Measurements from ENCODE around the gene B3GLCT. TPM values are rescaled to one million over a fixed set of nuclear protein-coding genes. Genes with fewer than 3 reads are reported as not detected.

B3GLCT gene
- total and polyA plus RNA-seq, 2 of the 13 experiments (the other 11 are each of a cell fraction or from before 2014, with no cell fraction given), result 2.0 to 7.1 TPM

DNA sequence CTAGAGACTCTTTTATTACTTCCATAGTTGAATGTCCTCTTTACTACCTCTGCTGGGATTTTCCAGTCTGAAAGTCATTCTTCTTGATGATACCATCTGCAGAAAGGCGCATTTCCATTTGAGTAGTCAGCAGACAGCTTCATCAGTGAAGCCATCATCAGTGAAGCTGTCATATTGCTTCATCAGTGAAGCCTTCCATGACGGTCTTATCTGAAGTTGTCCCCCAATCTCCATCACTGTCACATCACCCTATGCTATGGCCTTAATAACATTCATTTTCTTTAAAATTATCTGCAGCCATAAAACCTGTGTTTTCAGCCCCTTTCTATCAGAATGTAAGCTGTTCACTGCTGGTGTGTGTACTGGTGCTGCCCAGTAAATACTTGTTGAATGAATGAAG is 151.6 kb downstream of the B3GLCT start:
- in situ Hi-C loops (cut with HindIII; ENCODE audit: extremely low pct_ligation_motif_present, low pct_unique_long_range_greater_than_20kb) (no loop called here), intact Hi-C loops (cut with micrococcal nuclease; ENCODE audit: unreplicated experiment) (no loop called here)
- no peak for DNase-seq (ENCODE audit: low spot score)
- no peaks in the 10 kb centered on the region for H3K79me2 ChIP-seq (ENCODE audit: insufficient read depth, low read length)
- no peak overlapping the region for H3K9ac ChIP-seq (ENCODE audit: insufficient read depth, low read depth, low read length)
- H3K9me3 ChIP-seq (ENCODE audit: low read length), result peaks cover 19% of the 10 kb centered on the region
- WGBS (ENCODE audit: low lambda C conversion rate), result 2% methylated on average over 2 of the region's 2 CpGs
- H3K27ac ChIP-seq (ENCODE audit: extremely low read length, insufficient read depth, low read length), result no peak overlapping the region
- ChIA-PET POLR2A (no interaction called here), CTCF (ENCODE audit: low intra/inter-chr PET ratio, low total read pairs) (no interaction called here)
- H4K20me1 ChIP-seq (ENCODE audit: insufficient read depth, low read length), result no peaks in the 10 kb centered on the region
- no peak for FAIRE-seq
- no peak overlapping the region for H2AFZ ChIP-seq (ENCODE audit: low read length)
- no peak overlapping the region for H3K4me3 ChIP-seq (replicated peaks in 1 of 3; ENCODE audit: insufficient read depth in 1 of 3, low read depth in 2 of 3, low read length in 3 of 3)
- no peak overlapping the region for H3K4me2 ChIP-seq (ENCODE audit: low read depth, low read length)
- ATAC-seq, result no peak
- BruUV-seq (replicated peaks), result no TSS peak
- H3K4me1 ChIP-seq (ENCODE audit: insufficient read depth, low read length), result no peaks in the 10 kb centered on the region
- H3K27me3 ChIP-seq (ENCODE audit: control insufficient read depth in 1 of 2, insufficient read depth in 2 of 2, low read length in 2 of 2), result no peaks in the 10 kb centered on the region; a peak in 2 of 5 replicates
- H3K36me3 ChIP-seq (replicated peaks in 1 of 2; ENCODE audit: control insufficient read depth in 1 of 2, insufficient read depth in 2 of 2, low read length in 2 of 2), result no peaks in the 10 kb centered on the region
- no peak for TF ChIP-seq RBM22 (optimal IDR thresholded peaks at IDR 0.05; ENCODE audit: low read length)
- TF ChIP-seq SRSF9 (IDR thresholded peaks at IDR 0.05; ENCODE audit: borderline replicate concordance, insufficient read depth, low read depth, low read length, poor library complexity, severe bottlenecking), result no peak
- TF ChIP-seq ELF3 (CRISPR knock-in tag; IDR thresholded peaks at IDR 0.05), result no peak
- no peak for TF ChIP-seq FOXO1 (CRISPR knock-in tag; IDR thresholded peaks at IDR 0.05)
- TF ChIP-seq SKI (IDR thresholded peaks at IDR 0.05; ENCODE audit: partially characterized antibody), result no peak
- TF ChIP-seq, protein P1, sequence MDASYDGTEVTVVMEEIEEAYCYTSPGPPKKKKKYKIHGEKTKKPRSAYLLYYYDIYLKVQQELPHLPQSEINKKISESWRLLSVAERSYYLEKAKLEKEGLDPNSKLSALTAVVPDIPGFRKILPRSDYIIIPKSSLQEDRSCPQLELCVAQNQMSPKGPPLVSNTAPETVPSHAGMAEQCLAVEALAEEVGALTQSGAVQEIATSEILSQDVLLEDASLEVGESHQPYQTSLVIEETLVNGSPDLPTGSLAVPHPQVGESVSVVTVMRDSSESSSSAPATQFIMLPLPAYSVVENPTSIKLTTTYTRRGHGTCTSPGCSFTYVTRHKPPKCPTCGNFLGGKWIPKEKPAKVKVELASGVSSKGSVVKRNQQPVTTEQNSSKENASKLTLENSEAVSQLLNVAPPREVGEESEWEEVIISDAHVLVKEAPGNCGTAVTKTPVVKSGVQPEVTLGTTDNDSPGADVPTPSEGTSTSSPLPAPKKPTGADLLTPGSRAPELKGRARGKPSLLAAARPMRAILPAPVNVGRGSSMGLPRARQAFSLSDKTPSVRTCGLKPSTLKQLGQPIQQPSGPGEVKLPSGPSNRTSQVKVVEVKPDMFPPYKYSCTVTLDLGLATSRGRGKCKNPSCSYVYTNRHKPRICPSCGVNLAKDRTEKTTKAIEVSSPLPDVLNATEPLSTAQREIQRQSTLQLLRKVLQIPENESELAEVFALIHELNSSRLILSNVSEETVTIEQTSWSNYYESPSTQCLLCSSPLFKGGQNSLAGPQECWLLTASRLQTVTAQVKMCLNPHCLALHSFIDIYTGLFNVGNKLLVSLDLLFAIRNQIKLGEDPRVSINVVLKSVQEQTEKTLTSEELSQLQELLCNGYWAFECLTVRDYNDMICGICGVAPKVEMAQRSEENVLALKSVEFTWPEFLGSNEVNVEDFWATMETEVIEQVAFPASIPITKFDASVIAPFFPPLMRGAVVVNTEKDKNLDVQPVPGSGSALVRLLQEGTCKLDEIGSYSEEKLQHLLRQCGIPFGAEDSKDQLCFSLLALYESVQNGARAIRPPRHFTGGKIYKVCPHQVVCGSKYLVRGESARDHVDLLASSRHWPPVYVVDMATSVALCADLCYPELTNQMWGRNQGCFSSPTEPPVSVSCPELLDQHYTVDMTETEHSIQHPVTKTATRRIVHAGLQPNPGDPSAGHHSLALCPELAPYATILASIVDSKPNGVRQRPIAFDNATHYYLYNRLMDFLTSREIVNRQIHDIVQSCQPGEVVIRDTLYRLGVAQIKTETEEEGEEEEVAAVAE (CRISPR knock-in tag; IDR thresholded peaks at IDR 0.05; ENCODE audit: borderline replicate concordance), result no peak
- no peak for TF ChIP-seq SOX13 (IDR thresholded peaks at IDR 0.05)
- TF ChIP-seq SOX13 (CRISPR knock-in tag; conservative IDR thresholded peaks at IDR 0.05 in 1 of 2, IDR thresholded peaks at IDR 0.05 in 1 of 2), result no peak
- TF ChIP-seq ZNF619 (CRISPR knock-in tag; IDR thresholded peaks at IDR 0.05), result no peak
- TF ChIP-seq ZNF24 (IDR thresholded peaks at IDR 0.05), result no peak
- TF ChIP-seq EZH2 (conservative IDR thresholded peaks at IDR 0.05; ENCODE audit: low read depth, low read length), result no peak
- TF ChIP-seq RFXANK (CRISPR knock-in tag; IDR thresholded peaks at IDR 0.05), result no peak
- no peak for TF ChIP-seq KDM4B (CRISPR knock-in tag; IDR thresholded peaks at IDR 0.05)
- TF ChIP-seq AHDC1 (CRISPR knock-in tag; IDR thresholded peaks at IDR 0.05; ENCODE audit: borderline replicate concordance), result no peak
- TF ChIP-seq ZNF292 (CRISPR knock-in tag; IDR thresholded peaks at IDR 0.05; ENCODE audit: borderline replicate concordance, low read depth), result no peak
